Subcutaneous abdominal adipose tissue (tissue), 5 donors: ENCODE measurements around the gene LCMT1.

Experiments used
- H3K27ac ChIP-seq: one replicate; pipeline ENCODE4 v1.7.0; 2013; ENCODE audit warnings: low read depth, mild to moderate bottlenecking, inconsistent platforms, low read length, moderate library complexity
- H3K27me3 ChIP-seq, 5 donors: one replicate each; pipeline ENCODE4 v1.7.0; 2013; ENCODE audit warnings: low read length in 5 of 5, inconsistent platforms in 1 of 5; ENCODE audit not compliant: control insufficient read depth in 5 of 5, insufficient read depth in 4 of 5
- H3K36me3 ChIP-seq, 5 donors: one replicate each; pipeline ENCODE4 v1.7.0; 2013; ENCODE audit warnings: low read length in 5 of 5; ENCODE audit not compliant: control insufficient read depth in 5 of 5, insufficient read depth in 5 of 5
- H3K4me1 ChIP-seq, 5 donors: one replicate each; pipeline ENCODE4 v1.7.0; 2013; ENCODE audit warnings: low read length in 5 of 5, mild to moderate bottlenecking in 3 of 5, moderate library complexity in 1 of 5; ENCODE audit not compliant: control insufficient read depth in 5 of 5, insufficient read depth in 5 of 5
- H3K4me3 ChIP-seq, 5 donors: one replicate each; pipeline ENCODE4 v1.7.0; 2013; ENCODE audit warnings: low read length in 5 of 5, low read depth in 1 of 5
- H3K9ac ChIP-seq, 5 donors: one replicate each; pipeline ENCODE4 v1.7.0; 2013; ENCODE audit warnings: low read length in 5 of 5, mild to moderate bottlenecking in 4 of 5, moderate library complexity in 3 of 5
- H3K9me3 ChIP-seq, 5 donors: one replicate each; pipeline ENCODE4 v1.7.0; 2013; ENCODE audit warnings: low read length in 5 of 5; ENCODE audit not compliant: control insufficient read depth in 5 of 5
- donor health status: healthy.
- donor health status: healthy.
- donor health status: healthy.
- donor health status: healthy.
- donor health status: healthy.

Gene LCMT1

DNA sequence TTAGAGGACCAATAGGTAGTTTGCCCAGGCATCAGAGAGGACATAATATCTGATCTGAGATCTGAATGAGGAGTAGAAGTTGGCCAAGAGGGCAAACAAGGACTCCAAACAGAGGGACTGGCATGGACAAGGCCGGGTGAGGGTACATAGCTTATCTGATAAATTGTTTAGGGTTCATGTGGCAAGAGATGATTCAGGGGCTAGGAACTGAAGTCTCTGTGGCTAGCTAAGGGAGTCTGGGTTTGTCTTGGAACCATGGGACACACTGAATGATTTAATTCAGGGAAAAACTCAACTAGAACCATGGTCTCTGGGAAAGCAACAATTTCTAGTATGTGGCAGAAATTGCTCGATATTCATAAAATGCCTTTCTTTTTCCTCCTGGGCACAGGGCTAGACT is 101.1 kb downstream of the LCMT1 start:
- Histone ChIP-seq H3K4me3 (no peak overlapping the region), H3K9me3 (no peaks in the 10 kb centered on the region), H3K36me3 (no peaks in the 10 kb centered on the region), H3K4me1 (no peaks in the 10 kb centered on the region), H3K9ac (no peak overlapping the region), H3K27ac (no peak overlapping the region), H3K27me3 (no peaks in the 10 kb centered on the region)

DNA sequence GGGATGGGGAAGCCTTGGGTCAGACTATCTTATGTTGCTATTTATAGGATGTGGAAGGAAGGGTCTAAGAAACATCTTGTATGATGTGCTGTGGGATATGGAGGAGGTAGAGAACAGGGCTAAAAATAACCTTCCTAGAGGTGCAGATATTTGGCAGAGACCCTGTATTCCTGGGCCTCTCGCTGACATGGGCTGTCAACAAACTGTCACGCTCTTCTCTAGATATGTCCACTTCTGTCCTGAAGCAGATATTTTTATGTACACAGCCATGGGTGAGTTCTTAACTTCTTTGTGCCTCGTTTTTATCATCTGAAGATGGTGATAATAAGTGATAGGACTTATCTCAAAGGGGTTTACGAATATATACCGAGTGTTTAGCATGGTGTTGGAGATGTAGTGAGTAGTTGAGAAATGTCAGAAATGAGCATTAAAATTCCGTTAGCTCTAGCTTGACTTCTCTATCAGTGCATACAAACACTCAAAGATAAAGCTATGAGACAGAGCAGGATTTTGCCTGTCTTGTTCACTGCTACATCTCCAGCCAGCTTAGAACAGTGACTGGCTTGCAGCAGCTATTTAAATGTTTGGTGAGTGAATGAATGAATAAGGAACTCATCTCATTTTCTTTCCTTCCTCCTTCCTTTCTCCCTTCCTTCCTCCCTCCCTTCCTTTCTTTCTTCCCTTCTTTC is 102.3 kb downstream of the LCMT1 start:
- H3K27me3 ChIP-seq = no peaks in the 10 kb centered on the region
- H3K27ac ChIP-seq = no peak overlapping the region
- H3K4me1 ChIP-seq = no peaks in the 10 kb centered on the region
- H3K9ac ChIP-seq = no peak overlapping the region
- H3K9me3 ChIP-seq = no peaks in the 10 kb centered on the region
- H3K36me3 ChIP-seq = no peaks in the 10 kb centered on the region
- H3K4me3 ChIP-seq = no peak overlapping the region

DNA sequence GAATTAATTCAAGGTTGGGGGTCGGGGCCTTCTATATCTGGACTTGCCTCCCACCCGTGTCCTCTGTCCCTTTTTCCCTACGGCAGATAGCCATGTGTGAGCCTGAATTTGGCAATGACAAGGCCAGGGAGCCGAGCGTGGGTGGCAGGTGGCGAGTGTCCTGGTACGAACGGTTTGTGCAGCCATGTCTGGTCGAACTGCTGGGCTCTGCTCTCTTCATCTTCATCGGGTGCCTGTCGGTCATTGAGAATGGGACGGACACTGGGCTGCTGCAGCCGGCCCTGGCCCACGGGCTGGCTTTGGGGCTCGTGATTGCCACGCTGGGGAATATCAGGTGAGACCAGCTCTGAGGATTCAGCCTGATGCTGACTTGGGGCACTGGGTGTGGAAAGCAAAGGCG is 105.6 kb downstream of the LCMT1 start:
- no peak overlapping the region for H3K9ac ChIP-seq
- no peaks in the 10 kb centered on the region for H3K9me3 ChIP-seq
- H3K36me3 ChIP-seq = no peaks in the 10 kb centered on the region
- H3K27me3 ChIP-seq = no peaks in the 10 kb centered on the region
- no peaks in the 10 kb centered on the region for H3K4me1 ChIP-seq
- no peak overlapping the region for H3K27ac ChIP-seq
- no peak overlapping the region for H3K4me3 ChIP-seq

DNA sequence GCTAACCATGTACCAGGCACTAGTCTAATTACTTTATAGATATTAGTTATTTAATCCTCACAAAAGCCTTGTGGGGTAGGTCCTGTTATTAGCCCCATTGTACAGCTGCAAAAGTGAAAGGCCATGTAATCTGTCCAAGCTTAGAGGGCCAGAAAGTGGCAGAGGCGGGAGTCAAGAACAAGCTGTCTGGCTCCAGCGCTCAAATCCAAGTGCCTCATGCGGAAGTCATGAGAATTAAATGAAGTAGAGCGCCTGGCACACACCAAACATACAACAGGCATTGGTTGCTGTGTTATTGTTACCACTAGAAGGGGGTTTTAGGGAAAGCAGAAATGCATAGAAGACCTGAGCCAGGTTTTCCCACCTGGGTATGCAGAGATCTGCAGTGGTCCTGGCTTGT is 106.4 kb downstream of the LCMT1 start:
- no peaks in the 10 kb centered on the region for H3K4me1 ChIP-seq
- H3K9me3 ChIP-seq = no peaks in the 10 kb centered on the region
- H3K9ac ChIP-seq = no peak overlapping the region
- no peak overlapping the region for H3K4me3 ChIP-seq
- no peaks in the 10 kb centered on the region for H3K36me3 ChIP-seq
- no peaks in the 10 kb centered on the region for H3K27me3 ChIP-seq
- H3K27ac ChIP-seq = no peak overlapping the region

DNA sequence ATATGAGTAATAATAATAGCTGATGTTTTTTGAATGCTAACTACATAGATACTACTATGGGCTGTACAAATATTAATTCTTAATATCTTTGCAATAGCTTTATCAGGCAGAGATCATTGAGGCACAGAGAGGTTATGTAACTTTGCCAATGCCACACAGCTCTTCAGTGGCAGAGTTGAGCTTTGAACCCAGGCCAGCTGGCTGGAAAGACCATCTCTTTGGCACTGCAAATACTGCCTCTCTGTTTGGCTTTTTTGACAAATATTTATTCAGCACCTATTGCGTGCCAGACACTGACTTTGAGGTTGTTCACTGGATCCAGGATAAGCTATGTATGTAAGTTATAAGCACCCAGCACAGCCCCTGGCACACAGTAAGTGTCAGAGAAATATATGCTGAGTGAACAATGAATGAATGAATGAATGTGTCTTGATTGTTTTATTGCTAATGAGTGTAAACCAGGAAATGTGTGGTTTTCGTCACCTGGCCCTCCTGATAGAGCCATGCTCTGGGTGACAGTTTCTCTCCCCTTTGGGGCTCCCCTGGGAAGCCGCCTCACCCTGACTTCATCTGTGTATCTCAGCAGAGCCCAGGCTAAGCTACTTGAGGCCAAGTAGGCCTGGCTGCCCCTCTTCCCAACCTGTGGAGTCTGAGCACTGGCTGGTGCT is 107.7 kb downstream of the LCMT1 start:
- H3K36me3 ChIP-seq = no peaks in the 10 kb centered on the region
- no peaks in the 10 kb centered on the region for H3K27me3 ChIP-seq
- no peak overlapping the region for H3K27ac ChIP-seq
- H3K4me1 ChIP-seq = no peaks in the 10 kb centered on the region
- H3K9me3 ChIP-seq = no peaks in the 10 kb centered on the region
- no peak overlapping the region for H3K9ac ChIP-seq
- no peak overlapping the region for H3K4me3 ChIP-seq

DNA sequence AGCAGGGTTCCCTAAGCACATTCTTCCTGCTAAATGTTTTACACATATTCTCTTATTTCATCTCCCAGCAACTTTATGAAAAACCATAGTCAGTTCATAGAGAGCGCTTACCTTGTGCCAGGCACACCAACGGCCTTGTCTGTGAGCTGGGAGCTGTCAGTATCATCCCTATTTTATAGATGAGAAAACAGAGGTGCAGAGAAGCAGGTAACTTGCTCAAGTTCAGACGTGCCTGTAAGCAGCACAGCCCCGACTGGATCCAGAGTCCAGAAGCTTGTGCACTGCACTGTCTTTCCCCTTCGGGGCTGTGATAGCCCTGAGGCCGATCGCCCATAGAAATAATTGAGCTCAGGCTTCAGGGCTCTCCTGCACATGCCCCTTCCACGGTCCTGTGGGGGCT is 111.4 kb downstream of the LCMT1 start:
- H3K4me3 ChIP-seq = no peak overlapping the region

DNA sequence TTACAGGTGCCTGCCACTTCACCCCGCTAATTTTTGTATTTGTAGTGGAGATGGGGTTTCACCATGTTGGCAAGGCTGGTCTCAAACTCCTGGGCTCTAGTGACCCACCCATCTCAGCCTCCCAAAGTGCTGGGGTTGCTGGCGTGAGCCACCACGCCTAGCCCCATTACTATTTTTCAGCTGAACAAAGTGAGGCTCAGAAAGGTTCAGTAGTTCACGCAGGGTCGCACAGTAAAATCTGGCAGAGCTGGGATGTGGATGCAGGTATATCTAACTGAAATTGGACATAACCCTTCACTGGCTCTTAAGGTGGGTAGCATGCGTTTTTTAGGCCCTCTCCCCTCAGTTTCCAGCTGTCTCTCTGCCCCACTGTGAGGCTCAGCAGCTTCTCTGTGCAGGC is 112.4 kb downstream of the LCMT1 start:
- no peak overlapping the region for H3K27ac ChIP-seq
- H3K9me3 ChIP-seq = no peaks in the 10 kb centered on the region
- H3K9ac ChIP-seq = no peak overlapping the region
- H3K36me3 ChIP-seq = no peaks in the 10 kb centered on the region
- no peaks in the 10 kb centered on the region for H3K4me1 ChIP-seq
- H3K4me3 ChIP-seq = no peak overlapping the region
- H3K27me3 ChIP-seq = no peaks in the 10 kb centered on the region

More for the DNA sequence above, 111.4 kb downstream of the LCMT1 start:
- H3K4me1 ChIP-seq = no peaks in the 10 kb centered on the region
- H3K27ac ChIP-seq = no peak overlapping the region
- H3K9me3 ChIP-seq = no peaks in the 10 kb centered on the region
- H3K9ac ChIP-seq = no peak overlapping the region
- no peaks in the 10 kb centered on the region for H3K36me3 ChIP-seq
- H3K27me3 ChIP-seq = no peaks in the 10 kb centered on the region

DNA sequence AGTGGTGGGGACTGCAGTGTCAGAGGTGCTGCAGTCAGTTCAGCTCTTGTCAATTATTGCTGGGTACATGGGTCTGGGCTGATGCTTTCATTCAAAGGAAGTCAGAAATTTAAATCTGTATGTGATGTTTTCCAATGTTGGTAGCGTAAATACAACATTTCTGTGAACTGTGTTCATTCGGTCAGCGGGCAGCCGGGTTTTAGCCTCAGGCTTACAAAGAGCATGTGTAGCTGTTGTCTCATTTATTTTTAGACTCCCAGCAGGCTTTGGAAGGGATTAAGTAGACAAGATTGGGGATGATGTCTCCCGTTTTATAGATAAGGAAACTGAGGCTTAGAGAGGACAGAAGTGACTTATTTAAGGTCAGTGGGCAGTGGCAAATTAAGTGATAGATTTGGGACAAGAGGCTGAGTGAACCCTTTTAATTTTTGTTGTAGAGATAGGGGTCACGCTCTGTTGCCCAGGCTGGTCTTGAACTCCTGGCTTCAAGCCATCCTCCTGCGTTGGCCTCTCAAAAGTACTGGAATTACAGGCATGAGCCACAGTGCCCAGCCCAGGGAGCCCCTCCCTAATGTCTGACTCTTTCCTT is 113.3 kb downstream of the LCMT1 start:
- H3K27me3 ChIP-seq = no peaks in the 10 kb centered on the region
- H3K9ac ChIP-seq = no peak overlapping the region
- no peak overlapping the region for H3K27ac ChIP-seq
- H3K36me3 ChIP-seq = no peaks in the 10 kb centered on the region
- H3K4me3 ChIP-seq = no peak overlapping the region
- no peaks in the 10 kb centered on the region for H3K4me1 ChIP-seq
- H3K9me3 ChIP-seq = no peaks in the 10 kb centered on the region
